Measurements from ENCODE around the gene BPIFB1. TPM values are rescaled to one million over a fixed set of nuclear protein-coding genes. Genes with fewer than 3 reads are reported as not detected.

Gene BPIFB1
- total and polyA plus RNA-seq, 9 of the 15 experiments (the other 6 are each of a cell fraction or from before 2014, with no cell fraction given), result not detected

GRCh38 chr20:33299111-33299603 is 16.1 kb downstream of the BPIFB1 start:
- H3K4me2 ChIP-seq (ENCODE audit: insufficient read depth, low read length), result no peak overlapping the region; the same call in 1 of the 2 replicates
- TF ChIP-seq CTCFL (IDR thresholded peaks at IDR 0.05; ENCODE audit: borderline replicate concordance, insufficient read depth, low read depth, low read length, poor library complexity, severe bottlenecking) (peak; percentile 25), CREB1 (IDR thresholded peaks at IDR 0.05) (0 out of 2 replicates have a peak, but pooled peaks have one; percentile 45), CREB1 (CRISPR knock-in tag; IDR thresholded peaks at IDR 0.05) (peak; percentile 69), REST (IDR thresholded peaks at IDR 0.05; ENCODE audit: borderline replicate concordance) (peak; percentile 56; the same call in 1 of the 2 replicates), REST (CRISPR knock-in tag; IDR thresholded peaks at IDR 0.05; ENCODE audit: low read depth) (no peak), E2F5 (CRISPR knock-in tag; IDR thresholded peaks at IDR 0.05) (no peak), STAG1 (CRISPR knock-in tag; IDR thresholded peaks at IDR 0.05; ENCODE audit: borderline replicate concordance) (peak; percentile 63; the same call in 1 of the 2 replicates), SIN3A (IDR thresholded peaks at IDR 0.05; ENCODE audit: borderline replicate concordance in 2 of 2, control insufficient read depth in 1 of 2, low read depth in 2 of 2, low read length in 2 of 2) (no peak), HDAC6 (IDR thresholded peaks at IDR 0.05; ENCODE audit: low read depth, low read length) (no peak), ZNF408 (CRISPR knock-in tag; IDR thresholded peaks at IDR 0.05; ENCODE audit: low read depth) (no peak)

More at GRCh38 chr20:33299111-33299603, 16.1 kb downstream of the BPIFB1 start:
- Histone ChIP-seq H2AFZ (ENCODE audit: low read depth, low read length) (0 out of 2 replicates have a peak overlapping the region, but pooled peaks have one; percentile 34), H3K4me3 (no peak overlapping the region), H4K20me1 (replicated peaks; ENCODE audit: control insufficient read depth, insufficient read depth, low read length) (peaks cover 4% of the 10 kb centered on the region), H3K4me1 (replicated peaks in 1 of 2; ENCODE audit: control insufficient read depth in 2 of 2, insufficient read depth in 2 of 2, low read length in 2 of 2) (peaks cover 0 to 3% of the 10 kb centered on the region in 2 experiments; a peak in 1 of 5 replicates), H3K9ac (ENCODE audit: insufficient read depth in 1 of 2, low read depth in 2 of 2, low read length in 2 of 2) (no peak overlapping the region), H3K9me3 (replicated peaks; ENCODE audit: control insufficient read depth, insufficient read depth, low read depth, low read length) (no peaks in the 10 kb centered on the region), H3K27ac (ENCODE audit: extremely low read depth, low read depth, low read length) (no peak overlapping the region), H3K36me3 (ENCODE audit: control insufficient read depth, insufficient read depth, low read length) (no peaks in the 10 kb centered on the region), H3K27me3 (ENCODE audit: control insufficient read depth in 2 of 2, insufficient read depth in 2 of 2, low read length in 2 of 2) (peaks cover 12 to 46% of the 10 kb centered on the region in 2 experiments), H3K9me1 (ENCODE audit: control insufficient read depth, insufficient read depth, low read length) (no peaks in the 10 kb centered on the region), H3K79me2 (ENCODE audit: control insufficient read depth, insufficient read depth, low read length) (no peaks in the 10 kb centered on the region)
- CTCF ChIA-PET (ENCODE audit: low intra/inter-chr PET ratio), result interaction anchor here (0.6 to 2.7 kb wide), 5 partner anchors 203 to 1262 kb away, joined by 3 to 14 read pairs (median 3); no protein-coding TSS in a partner anchor
- POLR2A ChIA-PET, result no interaction called here
- peak; percentile 88 for FAIRE-seq
- ATAC-seq, result peak; percentile 98
- 7% methylated on average over 21 of the region's 24 CpGs for WGBS (ENCODE audit: insufficient coverage, low coverage, missing lambda C conversion rate)
- intact Hi-C loops (cut with micrococcal nuclease), result loop anchor here (5.0 to 10.0 kb wide), 3 partner anchors 64 to 397 kb away; partner anchors contain the start of gene BPIFA1
- in situ Hi-C loops (cut with MboI), result loop anchor here (10.0 kb wide), 1 partner anchor 204 kb away; no protein-coding TSS in a partner anchor
- DNase-seq (ENCODE audit: extremely low read depth in 1 of 4, low spot score in 3 of 4), result peak; percentile 82 to 90 (median 86)
- BruUV-seq (replicated peaks), result no TSS peak

Measured in K562 (cell line).